Mammary epithelial cell (primary cell): ENCODE results near the gene AJAP1.

Experiments used
- EZH2 ChIP-seq: IDR thresholded peaks from 2 replicates; pipeline ENCODE4 v1.6.1; 2012; ENCODE audit warnings: low read length, inconsistent platforms, borderline replicate concordance
- TF ChIP-seq, protein P1 (sequence below), 2 donors: IDR thresholded peaks in 1 of 2; conservative IDR thresholded peaks in 1 of 2; 2 replicates each; pipeline ENCODE4 v1.5.1; 2011 to 2012; ENCODE audit warnings: inconsistent platforms in 2 of 2, low read length in 2 of 2, mild to moderate bottlenecking in 2 of 2, control low read depth in 1 of 2, low read depth in 1 of 2; ENCODE audit not compliant: insufficient read depth in 1 of 2; ENCODE audit errors: extremely low read depth in 1 of 2

DNA sequence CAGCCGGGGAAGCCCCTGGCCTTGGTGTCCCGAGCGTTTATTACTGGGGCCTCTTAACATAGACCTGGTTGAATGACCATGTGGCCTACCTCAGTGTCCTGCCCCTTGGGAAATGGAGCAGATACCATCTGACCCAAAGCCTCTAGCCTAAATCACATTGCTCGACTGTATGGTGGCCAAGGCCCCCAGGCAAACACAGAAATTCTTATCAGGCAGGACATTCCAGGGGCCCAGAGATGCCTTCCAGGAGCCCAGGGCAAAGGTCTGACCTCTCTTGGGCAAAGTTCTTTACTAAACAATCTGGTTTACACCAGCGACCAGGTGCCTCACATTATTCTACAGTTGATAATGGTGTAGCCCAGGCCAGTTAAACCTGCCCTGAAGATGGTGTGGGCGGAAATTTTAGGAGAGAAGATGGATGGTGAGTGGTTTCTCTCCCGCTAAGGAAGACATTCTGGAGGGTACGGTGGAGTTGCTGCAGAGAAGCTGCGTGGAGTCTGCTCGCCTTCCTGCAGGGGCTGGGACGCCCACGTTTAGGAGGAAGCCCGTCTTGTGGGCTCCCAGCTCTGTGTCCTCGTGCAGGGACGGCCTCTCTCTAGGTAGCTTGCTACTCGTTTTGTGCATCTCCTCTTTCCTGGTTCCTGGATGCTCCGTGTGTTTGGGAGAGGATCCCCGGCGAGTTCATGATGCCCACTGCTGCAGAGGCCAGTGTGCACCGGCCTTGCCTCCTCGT lies 21.2 kb downstream of the AJAP1 start:
- TF ChIP-seq, protein P1, sequence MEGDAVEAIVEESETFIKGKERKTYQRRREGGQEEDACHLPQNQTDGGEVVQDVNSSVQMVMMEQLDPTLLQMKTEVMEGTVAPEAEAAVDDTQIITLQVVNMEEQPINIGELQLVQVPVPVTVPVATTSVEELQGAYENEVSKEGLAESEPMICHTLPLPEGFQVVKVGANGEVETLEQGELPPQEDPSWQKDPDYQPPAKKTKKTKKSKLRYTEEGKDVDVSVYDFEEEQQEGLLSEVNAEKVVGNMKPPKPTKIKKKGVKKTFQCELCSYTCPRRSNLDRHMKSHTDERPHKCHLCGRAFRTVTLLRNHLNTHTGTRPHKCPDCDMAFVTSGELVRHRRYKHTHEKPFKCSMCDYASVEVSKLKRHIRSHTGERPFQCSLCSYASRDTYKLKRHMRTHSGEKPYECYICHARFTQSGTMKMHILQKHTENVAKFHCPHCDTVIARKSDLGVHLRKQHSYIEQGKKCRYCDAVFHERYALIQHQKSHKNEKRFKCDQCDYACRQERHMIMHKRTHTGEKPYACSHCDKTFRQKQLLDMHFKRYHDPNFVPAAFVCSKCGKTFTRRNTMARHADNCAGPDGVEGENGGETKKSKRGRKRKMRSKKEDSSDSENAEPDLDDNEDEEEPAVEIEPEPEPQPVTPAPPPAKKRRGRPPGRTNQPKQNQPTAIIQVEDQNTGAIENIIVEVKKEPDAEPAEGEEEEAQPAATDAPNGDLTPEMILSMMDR (conservative IDR thresholded peaks at IDR 0.05 in 1 of 2, IDR thresholded peaks at IDR 0.05 in 1 of 2; ENCODE audit: extremely low read depth in 1 of 2, insufficient read depth in 1 of 2, low read depth in 1 of 2, low read length in 2 of 2), result no peak
- TF ChIP-seq EZH2, result no peak
